A673 (cell line): ENCODE data around the gene WDR49.

Experiments
- CTCF ChIP-seq: fragments of 300-800, 200-600 bp; sonication (generic); conservative IDR thresholded peaks from 2 replicates; pipeline ENCODE4 v1.5.1; 2017; ENCODE audit warnings: low read depth, mild to moderate bottlenecking, antibody characterized with exemption, low read length, moderate library complexity, mixed read lengths
- EZH2 ChIP-seq: fragments of 200-600 bp; sonication (generic); IDR thresholded peaks from 2 replicates; pipeline ENCODE4 v1.6.1; 2017; ENCODE audit warnings: borderline replicate concordance, low read depth, mild to moderate bottlenecking, mixed read lengths, antibody characterized with exemption, low read length; ENCODE audit not compliant: poor library complexity, severe bottlenecking

- TF ChIP-seq CTCF, result no peak
- TF ChIP-seq EZH2, result no peak
These were observed 151.8 kb downstream of the WDR49 start for GRCh38 chr3:167501941-167502340.
